Limb (tissue), 2 donors: ENCODE measurements around the gene LIN7A.

Experiments
- DNase-seq, 2 donors: peaks; one replicate each; pipeline ENCODE4 v3.0.0-alpha.2; 2016; ENCODE audit errors: extremely low spot score in 2 of 2

LIN7A gene

GRCh38 chr12:80860206-80860605 lies 77.5 kb downstream of the LIN7A start:
- DNase-seq, result no peak

DNA sequence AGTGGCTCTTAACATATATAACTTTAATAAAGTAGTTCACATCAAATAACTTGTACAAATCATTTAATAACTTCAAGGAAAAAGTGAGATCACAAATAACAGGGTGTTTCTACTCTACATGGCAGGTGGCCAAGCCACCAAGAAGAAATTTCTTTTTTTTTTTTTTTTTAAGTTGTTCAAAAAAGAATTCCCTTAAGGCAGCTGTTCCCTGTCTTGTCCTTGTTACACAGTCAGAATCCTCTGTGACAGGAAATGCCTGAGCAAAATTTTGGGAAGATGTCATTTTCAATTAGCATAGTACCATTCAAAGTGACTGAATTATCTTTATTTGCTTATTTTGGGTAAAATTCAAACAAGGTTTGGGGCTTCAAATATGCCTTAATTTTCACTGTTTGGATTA lies 79.4 kb downstream of the LIN7A start:
- no peak for DNase-seq

DNA sequence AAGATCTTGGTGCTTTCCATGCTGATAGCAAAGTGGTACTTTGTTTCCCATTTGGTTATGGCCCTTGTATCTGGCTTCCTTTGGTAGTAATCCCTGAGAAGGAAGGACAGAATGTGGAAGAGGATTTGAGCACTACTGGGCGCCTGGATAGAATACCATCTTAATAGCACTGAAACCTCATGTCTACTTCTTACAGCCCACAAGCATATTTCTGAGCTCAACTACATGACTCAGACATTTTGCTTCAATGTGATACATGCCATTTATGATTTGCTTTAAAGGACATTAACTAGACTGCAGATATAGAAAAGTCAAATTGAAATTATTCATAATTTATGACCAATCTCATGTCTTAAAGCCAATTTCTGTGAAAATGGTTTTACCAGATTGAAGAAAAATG lies 80.4 kb downstream of the LIN7A start:
- no peak for DNase-seq

DNA sequence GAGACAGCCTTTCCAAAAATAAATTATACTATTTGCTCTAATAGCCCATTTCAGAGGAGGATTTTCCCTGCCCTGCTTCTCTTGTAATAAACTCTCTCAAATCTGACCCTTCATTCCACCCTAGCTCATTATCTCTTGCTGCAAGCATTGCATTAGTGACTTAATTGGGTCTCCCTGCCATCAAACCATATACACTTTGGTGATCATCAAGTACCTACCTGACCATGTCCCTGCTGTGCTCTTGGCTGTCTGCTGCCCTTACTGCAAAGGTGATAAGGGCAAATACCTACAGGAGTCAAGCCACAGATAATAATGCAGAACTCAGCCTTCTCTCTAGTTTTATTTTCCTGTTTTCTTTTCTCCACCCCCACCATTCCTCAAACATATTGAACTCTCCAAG lies 88.4 kb downstream of the LIN7A start:
- no peak for DNase-seq

DNA sequence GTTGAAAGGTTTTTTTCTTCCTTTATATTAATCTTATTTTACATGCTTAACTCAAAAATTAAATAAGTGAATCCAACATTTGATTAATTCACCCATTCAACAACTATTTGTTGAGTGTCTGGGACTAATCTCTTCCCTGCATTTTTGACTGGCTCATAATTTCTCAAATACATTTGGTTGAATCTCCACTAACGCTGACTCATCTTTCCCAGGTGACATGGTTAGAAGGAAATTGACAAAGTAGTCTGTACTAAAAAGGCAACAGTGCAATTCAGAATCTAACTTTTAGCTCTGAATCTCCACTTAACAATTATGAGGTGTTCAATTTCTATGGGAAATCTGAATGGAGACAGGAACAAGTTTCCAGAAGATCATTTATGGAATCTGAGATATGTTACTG lies 88.9 kb downstream of the LIN7A start:
- no peak for DNase-seq

GRCh38 chr12:80847575-80847974 lies 90.2 kb downstream of the LIN7A start:
- DNase-seq, result no peak

GRCh38 chr12:80846952-80847351 lies 90.8 kb downstream of the LIN7A start:
- DNase-seq, result no peak

- no peak for DNase-seq
Observed at GRCh38 chr12:80845639-80846038, 92.1 kb downstream of the LIN7A start.

- DNase-seq, result no peak
Observed at GRCh38 chr12:80843969-80844368, 93.8 kb downstream of the LIN7A start.

DNA sequence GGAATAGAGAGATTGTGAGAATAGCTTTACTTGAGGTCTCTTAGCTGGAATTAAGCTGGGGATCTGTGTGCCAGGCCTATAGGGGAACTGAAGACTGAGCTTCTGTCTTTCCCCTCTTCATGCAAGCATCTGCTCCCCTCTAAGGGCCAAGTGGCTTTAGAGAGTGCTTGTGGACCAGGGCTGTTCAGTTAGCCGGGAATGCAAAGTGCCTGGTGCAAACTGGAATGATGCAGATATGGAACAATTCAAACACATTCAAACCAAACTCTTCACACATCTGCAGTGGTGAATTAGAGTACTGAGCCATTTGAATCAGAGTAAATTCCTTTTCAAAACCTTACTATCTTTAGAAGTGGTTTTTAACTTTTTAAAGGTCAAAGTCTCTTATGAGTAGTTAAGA lies 99.0 kb downstream of the LIN7A start:
- DNase-seq, result no peak

GRCh38 chr12:80838024-80838658 lies 99.6 kb downstream of the LIN7A start:
- no peak for DNase-seq

DNA sequence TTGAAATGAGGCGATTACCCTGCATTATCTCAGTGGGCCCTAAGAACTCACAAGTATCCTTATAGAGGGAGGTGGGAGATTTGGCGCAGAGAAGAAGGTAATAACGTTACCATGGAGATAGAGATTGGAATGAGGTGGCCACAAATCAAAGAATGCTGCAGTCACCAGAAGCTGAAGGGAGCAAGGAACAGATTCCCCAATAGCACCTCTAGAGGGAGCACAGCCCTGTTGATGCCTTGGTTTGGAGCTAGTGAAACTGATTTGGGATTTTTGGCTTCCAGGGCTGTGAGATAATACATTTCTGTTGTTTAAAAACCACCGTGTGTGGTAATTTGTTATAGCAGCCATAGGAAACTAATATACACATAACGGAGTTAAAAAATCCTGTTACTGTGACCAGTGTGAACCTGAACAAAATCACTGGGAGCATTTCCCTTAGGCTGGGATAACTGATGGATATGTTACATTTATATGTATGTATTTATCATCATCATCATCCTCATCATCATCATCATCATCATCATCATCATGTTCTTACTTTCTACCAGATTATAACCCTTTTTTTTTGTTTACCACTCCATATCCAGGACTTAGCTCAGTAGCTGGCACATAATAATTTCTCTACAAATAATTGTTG lies 100.3 kb downstream of the LIN7A start:
- DNase-seq, result peak; percentile 33 to 53

- no peak for DNase-seq
Observed at GRCh38 chr12:80834724-80835123, 103.0 kb downstream of the LIN7A start.

- no peak for DNase-seq
Observed at GRCh38 chr12:80830533-80831088, 107.1 kb downstream of the LIN7A start.

DNA sequence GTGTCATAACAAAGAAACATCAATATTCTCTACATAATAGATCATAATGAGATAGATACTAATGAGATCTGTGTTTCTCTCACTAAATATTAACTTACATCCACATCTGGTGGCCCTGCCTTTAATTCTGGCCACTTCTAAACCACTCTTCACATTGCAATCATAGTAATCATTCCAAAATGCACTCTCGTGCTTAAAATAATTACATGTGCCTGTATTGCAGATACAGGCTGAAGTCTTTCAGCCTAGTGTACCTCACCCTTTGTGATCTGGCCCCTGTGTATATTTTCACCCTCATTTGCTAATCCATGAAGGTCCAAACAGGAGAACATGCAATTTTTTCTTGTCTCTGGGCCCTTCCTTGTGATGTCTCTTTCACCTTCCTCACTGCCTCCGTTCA lies 108.0 kb downstream of the LIN7A start:
- DNase-seq, result no peak

DNA sequence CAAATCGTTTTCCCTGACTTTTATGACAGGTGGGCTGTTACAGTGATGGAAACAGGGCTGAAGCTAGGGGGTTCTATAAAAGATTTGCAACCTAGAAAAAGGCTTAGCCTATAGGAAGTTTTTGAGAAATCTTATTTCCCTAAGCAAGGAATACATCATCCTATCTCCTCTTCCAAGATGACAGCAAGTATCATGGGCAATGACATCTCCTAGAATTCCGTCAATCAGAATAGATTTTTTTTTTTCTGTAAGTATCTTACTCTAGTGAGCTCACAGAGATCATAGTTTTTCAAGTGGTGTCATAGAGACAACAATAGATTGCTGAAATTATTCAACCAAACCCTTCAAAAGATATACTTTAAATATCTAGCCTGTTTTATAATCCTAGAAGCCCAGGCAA lies 112.2 kb downstream of the LIN7A start:
- DNase-seq, result no peak

GRCh38 chr12:80823393-80823792 lies 114.3 kb downstream of the LIN7A start:
- DNase-seq, result no peak

GRCh38 chr12:80821513-80822000 lies 116.2 kb downstream of the LIN7A start:
- no peak for DNase-seq

- DNase-seq, result no peak
Observed at GRCh38 chr12:80818878-80819277, 118.9 kb downstream of the LIN7A start.

DNA sequence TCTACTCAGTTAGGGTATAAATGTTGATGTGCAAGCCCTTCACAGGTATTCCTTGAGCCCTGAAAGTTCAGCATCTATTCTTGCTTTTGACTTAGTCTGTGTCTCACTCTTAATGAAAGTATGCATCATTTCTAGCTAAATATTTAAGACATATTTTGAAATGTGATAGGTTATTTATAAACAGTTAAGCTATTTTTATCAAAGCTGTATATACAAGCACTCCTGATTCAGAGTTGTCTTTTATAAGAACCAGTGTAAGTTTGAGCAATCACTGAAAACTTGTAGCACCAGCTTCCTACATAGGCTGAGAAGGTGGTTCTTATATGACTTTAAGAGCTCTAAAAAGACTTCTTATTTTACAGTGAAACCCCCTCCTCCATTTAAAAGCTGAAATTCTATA lies 122.4 kb downstream of the LIN7A start:
- no peak for DNase-seq

DNA sequence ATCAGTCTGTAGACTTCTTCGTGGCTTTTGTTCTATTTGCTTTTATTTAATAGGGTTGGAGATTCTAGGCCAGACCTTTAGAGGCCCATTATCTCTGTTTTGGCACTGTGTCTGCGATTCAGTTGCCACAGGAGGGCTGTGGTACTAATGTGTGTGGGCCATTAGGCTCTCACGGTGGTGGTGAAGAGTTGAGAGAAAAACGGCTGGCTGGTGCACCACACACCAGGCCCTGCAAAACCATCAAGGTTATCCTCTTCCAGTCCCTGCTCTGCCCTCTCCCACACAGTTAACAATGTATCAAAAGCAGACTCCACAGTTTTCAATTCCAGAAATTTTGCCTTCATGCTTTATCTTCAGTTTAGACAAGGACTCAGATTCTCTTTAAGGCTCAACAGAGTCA lies 123.3 kb downstream of the LIN7A start:
- DNase-seq, result no peak

DNA sequence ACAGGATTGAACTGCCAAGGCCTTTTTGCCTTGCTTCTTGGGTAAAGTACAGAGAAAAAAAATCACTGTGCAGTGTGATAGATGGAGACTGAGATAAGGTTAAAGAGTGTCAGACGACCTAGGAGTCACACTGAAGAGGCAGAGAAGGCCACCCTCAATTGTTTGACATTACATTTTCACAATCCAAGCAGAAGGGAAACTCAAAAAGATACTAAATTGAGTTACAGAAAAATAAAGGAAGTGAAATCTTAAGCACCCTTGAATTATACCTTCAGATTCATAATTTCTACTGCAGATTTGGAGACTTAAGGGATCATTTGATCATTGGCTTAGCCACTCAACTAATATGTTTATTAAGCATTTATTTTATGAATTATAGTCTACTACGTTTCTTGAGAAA lies 123.9 kb downstream of the LIN7A start:
- DNase-seq, result no peak
